K562 (cell line): ENCODE data around the gene GPR4. TPM values are rescaled to one million over a fixed set of nuclear protein-coding genes. Genes with fewer than 3 reads are reported as not detected.

ENCODE experiments used
- MAFK ChIP-seq: IDR thresholded peaks from 2 replicates; pipeline ENCODE4 v1.6.1; 2011; ENCODE audit warnings: low read length, improper control_type of control experiment
- PPARD ChIP-seq: fragments of 250-450 bp; sonication (Bioruptor Pico); IDR thresholded peaks from 2 replicates; pipeline ENCODE4 v1.8.0; 2022; ENCODE audit warnings: inconsistent platforms, mild to moderate bottlenecking, moderate library complexity
- polyA plus RNA-seq, 8 experiments: library from polyadenylated mRNA; depleted of rRNA in 4 of 8; stranded (reverse) in 5 of 8; unstranded in 3 of 8; fragments of >200 nt; fragmentation: Nextera tagmentation in 2 of 8; fragmentation: Illumina TruSeq in 1 of 8; extraction: Ambion mirVana in 2 of 8; extraction: Trizol in 1 of 8; gene quantifications; 2 replicates each; pipeline versions ENCODE4 v1.2.1 to v1.2.3, GENCODE V29; 2011 to 2014; ENCODE audit warnings: inconsistent platforms in 1 of 8, missing spikeins in 1 of 8
- total RNA-seq, 7 experiments: library from RNA; depleted of rRNA in 6 of 7; stranded (reverse); fragments of >200 nt in 6 of 7; fragmentation: Illumina TruSeq in 2 of 7; extraction: Trizol in 2 of 7; gene quantifications; 2 replicates each; pipeline versions ENCODE4 v1.2.1 to v1.2.3, GENCODE V29; 2011 to 2021; ENCODE audit warnings: low replicate concordance in 1 of 7
- TF ChIP-seq, protein P1 (sequence below), 2 experiments: fragments of 450-650 bp in 1 of 2; sonication (generic) in 1 of 2; formaldehyde crosslinking in 1 of 2; IDR thresholded peaks in 1 of 2; conservative IDR thresholded peaks in 1 of 2; 2 replicates each; pipeline versions ENCODE4 v1.6.1 to v1.8.1; 2016 to 2023; ENCODE audit warnings: mild to moderate bottlenecking in 2 of 2, moderate library complexity in 2 of 2, inconsistent platforms in 1 of 2, missing genetic modification reagents in 1 of 2
- TF ChIP-seq, protein P2 (sequence below): fragments of 250-450 bp; sonication (Bioruptor Pico); IDR thresholded peaks from 2 replicates; pipeline ENCODE4 v1.4.0; 2020; ENCODE audit warnings: mild to moderate bottlenecking, moderate library complexity, borderline replicate concordance

Gene GPR4
- total and polyA plus RNA-seq, 9 of the 15 experiments (the other 6 are each of a cell fraction or from before 2014, with no cell fraction given), result 0.03 to 0.09 (median 0.04) TPM; not detected in 5

DNA sequence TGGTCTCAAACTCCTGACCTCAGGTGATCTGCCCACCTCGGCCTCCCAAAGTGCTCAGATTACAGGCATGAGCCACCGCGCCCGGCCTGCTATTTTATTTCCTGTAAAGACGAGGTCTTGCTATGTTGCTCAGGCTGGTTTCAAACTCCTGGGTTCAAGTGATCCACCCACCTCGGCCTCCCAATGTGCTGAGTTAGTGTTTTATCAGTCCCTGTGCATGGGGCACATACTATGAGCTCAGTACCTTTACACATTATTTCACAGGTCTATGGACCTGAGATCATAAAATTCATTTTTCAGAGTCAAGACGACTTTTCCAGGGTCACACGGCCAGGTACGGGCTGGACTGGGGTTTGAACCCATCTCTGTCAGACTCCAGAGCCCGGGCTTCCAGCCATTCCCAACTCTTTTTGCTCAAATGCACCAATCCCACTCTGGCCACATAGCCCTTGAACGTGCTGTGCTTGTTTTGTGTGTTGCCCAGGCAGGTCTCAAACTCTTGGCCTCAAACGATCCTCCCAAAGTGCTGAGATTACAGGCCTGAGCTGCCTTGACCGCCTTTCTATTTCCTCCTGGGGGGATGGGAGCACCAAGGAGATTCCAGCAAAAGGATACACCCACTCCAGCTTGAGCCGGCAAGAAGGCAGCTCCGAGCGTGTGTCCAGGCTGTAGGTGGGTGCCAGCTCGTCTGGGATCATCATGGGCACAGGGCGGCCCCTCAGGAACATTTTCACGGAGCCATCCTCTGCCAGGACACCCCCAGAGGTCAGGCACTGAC is 36.1 kb upstream of the GPR4 start (continued):
- TF ChIP-seq, protein P1, sequence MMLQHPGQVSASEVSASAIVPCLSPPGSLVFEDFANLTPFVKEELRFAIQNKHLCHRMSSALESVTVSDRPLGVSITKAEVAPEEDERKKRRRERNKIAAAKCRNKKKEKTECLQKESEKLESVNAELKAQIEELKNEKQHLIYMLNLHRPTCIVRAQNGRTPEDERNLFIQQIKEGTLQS (IDR thresholded peaks at IDR 0.05), result peak; percentile 24; the same call in 1 of the 2 replicates
- TF ChIP-seq, protein P1 (CRISPR knock-in tag; conservative IDR thresholded peaks at IDR 0.05), result no peak
- TF ChIP-seq PPARD (CRISPR knock-in tag) (no peak), MAFK (0 out of 2 replicates have a peak, but pooled peaks have one; percentile 26)
- TF ChIP-seq, protein P2, sequence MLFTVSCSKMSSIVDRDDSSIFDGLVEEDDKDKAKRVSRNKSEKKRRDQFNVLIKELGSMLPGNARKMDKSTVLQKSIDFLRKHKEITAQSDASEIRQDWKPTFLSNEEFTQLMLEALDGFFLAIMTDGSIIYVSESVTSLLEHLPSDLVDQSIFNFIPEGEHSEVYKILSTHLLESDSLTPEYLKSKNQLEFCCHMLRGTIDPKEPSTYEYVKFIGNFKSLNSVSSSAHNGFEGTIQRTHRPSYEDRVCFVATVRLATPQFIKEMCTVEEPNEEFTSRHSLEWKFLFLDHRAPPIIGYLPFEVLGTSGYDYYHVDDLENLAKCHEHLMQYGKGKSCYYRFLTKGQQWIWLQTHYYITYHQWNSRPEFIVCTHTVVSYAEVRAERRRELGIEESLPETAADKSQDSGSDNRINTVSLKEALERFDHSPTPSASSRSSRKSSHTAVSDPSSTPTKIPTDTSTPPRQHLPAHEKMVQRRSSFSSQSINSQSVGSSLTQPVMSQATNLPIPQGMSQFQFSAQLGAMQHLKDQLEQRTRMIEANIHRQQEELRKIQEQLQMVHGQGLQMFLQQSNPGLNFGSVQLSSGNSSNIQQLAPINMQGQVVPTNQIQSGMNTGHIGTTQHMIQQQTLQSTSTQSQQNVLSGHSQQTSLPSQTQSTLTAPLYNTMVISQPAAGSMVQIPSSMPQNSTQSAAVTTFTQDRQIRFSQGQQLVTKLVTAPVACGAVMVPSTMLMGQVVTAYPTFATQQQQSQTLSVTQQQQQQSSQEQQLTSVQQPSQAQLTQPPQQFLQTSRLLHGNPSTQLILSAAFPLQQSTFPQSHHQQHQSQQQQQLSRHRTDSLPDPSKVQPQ (CRISPR knock-in tag), result no peak
- TF ChIP-seq, all 486 proteins: peak for 12
